Sigmoid colon (tissue), 3 donors: Measurements from ENCODE around the gene PAK1.

Experiments used
- CTCF ChIP-seq, 4 experiments: fragments of 450-650 bp in 3 of 4; fragments of 200-600 bp in 1 of 4; IDR thresholded peaks; one replicate each; pipeline ENCODE4 v1.5.1; 2016 to 2019; ENCODE audit warnings: antibody characterized with exemption in 4 of 4, mild to moderate bottlenecking in 3 of 4, moderate library complexity in 2 of 4
- POLR2A ChIP-seq, 2 donors: fragments of 450-650 bp; IDR thresholded peaks; one replicate each; pipeline ENCODE4 v1.6.1; 2016; ENCODE audit warnings: antibody characterized with exemption in 2 of 2, mild to moderate bottlenecking in 2 of 2, moderate library complexity in 2 of 2

- TF ChIP-seq POLR2A (IDR thresholded peaks at IDR 0.05) (no peak), CTCF (IDR thresholded peaks at IDR 0.05) (no peak)
Measured at GRCh38 chr11:77413850-77414460, 59.9 kb downstream of the PAK1 start.
